ENCODE measurements around the gene MAGEA2.
"Not testable (repeated sequence)": the region's sequence is repeated elsewhere in the genome, so short reads cannot be mapped to it uniquely, and the experiment has no call there.

MAGEA2 gene, protein sequence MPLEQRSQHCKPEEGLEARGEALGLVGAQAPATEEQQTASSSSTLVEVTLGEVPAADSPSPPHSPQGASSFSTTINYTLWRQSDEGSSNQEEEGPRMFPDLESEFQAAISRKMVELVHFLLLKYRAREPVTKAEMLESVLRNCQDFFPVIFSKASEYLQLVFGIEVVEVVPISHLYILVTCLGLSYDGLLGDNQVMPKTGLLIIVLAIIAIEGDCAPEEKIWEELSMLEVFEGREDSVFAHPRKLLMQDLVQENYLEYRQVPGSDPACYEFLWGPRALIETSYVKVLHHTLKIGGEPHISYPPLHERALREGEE
- 0 reads per million in 2 experiments for total RNA-seq

GRCh38 chrX:152753686-152754650, at the start of gene MAGEA2:
MAGEA2 (minus strand) TSS chrX:152753842; CDS start chrX:152751363, 2,479 bp downstream.
- not testable (repeated sequence) for DNase-seq (ENCODE audit: low read depth)

DNA sequence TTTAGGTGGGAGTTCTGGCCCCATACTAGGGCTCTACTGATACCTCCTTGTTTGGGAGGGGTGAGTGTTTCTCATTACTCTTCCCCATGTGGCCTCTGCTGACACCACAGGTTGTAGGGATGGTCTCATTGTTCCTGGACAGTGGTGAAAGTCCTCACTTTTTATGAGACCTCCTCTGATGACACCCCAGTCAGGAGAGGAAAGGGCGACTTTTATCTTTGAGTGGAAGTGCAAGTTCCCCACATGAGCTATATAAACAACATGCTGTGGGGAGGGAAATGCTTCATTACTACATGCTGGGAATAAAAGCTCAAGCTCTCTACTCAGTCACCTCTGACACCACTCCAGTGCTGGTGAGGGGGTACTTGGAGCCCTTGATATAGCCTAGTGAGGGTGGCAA, 45.3 kb upstream of the MAGEA2 start:
- no peak for DNase-seq (ENCODE audit: low read depth)

- DNase-seq (ENCODE audit: low read depth) = not testable (repeated sequence)
Measured at GRCh38 chrX:152787062-152787461, 33.4 kb upstream of the MAGEA2 start.

DNA sequence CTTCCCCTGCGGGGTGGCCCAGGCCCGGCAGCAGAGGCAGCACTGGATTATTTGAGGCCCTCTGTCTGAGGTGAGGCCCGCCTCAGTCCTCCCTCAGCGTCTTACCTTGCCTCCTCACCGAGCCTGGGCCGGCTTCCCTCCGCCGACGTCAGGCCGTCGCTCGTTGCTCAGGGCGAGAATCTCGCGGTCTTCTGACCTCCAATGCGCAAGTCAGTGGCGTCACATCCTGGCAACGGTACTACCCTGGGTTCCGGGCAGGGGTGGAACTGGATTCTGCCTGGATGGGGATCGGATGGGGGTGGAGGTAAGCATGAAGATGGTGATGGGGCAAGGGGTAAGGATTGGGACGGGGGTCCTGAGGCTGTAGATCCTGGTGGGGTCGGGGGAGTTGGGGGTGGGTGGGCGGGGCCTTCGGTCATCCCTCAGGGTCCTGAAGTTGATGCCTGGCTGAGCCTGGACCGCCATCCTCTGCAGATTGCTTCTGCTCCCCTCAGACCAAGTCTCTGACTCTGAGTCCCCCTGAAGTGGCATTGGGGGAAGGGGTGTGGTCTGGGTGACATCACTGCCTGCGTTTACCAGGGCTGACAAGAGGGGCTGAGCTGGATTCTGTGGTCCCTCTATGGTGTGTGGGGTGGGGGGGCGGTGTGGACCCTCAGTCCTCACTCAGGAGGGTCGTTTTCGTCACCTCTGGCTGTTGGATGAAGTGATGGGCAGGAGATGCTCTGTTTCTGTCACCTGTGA, 16.1 kb upstream of the MAGEA2 start, which contains the start of gene MAGEA6:
MAGEA6 (minus strand) TSS at position 141 of the 741 bp plus-strand sequence. CDS start 2,039 bp downstream, outside the sequence.
- DNase-seq (ENCODE audit: low read depth) = not testable (repeated sequence)

DNA sequence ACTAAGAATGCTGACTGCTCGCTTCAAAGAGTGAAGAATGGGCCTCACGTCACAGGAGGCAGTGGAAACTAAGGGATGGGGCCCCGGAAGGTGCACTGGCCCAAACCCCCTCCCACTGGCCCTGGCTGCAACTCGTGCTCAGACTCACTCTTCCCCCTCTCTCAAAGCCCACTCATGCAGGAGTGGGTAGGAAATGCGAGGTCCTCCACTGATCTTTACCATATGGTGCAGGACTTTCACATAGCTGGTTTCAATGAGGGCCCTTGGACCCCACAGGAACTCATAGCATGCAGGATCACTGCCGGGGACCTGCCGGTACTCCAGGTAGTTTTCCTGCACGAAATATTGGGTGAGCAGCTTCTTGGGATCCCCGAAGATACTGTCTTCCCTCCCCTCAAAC, 12.9 kb upstream of the MAGEA2 start:
- DNase-seq (ENCODE audit: low read depth) = not testable (repeated sequence)

GRCh38 chrX:152761582-152761981, 7.9 kb upstream of the MAGEA2 start:
- not testable (repeated sequence) for DNase-seq (ENCODE audit: low read depth)

- not testable (repeated sequence) for DNase-seq (ENCODE audit: low read depth)
Measured at GRCh38 chrX:152759544-152759943, 5.9 kb upstream of the MAGEA2 start.

DNA sequence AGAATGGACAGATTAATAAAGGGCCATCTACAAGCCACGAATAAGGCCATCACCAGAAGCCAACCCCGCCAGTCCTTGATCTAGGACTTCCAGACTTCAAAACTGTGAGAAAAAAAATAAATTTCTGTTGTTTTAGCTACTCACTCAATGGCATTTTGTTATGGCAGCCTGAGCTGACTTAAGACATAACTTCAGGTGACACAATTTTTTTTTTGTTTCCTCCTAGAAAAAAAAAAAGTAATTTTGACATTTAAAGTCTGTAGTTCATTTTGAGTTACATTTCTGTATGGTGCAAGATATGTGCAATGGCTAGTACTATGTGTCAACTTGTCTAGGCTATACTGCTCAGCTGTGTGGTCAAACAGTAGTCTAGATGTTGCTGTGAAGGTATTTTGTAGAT, 5.3 kb upstream of the MAGEA2 start, which contains the start of gene CSAG3:
CSAG3 (plus strand) TSS at position 301 of the 400 bp plus-strand sequence.
- not testable (repeated sequence) for DNase-seq (ENCODE audit: low read depth)

DNA sequence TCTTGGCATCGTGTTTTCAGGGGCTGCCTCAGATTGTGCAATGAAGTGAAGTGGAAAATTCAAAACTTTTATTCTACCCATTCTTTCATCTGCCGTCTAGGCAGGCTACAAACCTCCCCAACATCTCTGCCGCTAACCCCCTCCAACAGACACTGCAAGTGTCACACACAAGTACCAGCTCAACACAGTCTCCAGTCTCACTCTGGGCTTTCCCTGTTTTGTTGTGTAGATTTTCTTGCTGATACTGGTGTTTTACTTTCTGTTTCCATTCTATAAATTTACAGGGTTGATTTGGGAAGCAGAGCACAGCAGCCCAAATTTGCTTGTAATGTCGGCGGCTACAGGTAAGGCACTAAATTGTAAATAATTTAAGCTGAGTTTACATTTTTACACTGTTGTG, 1.2 kb upstream of the MAGEA2 start:
- not testable (repeated sequence) for DNase-seq (ENCODE audit: low read depth)

- no peak for DNase-seq (ENCODE audit: low read depth)
Measured at GRCh38 chrX:152738560-152738959, 15.1 kb downstream of the MAGEA2 start.

GRCh38 chrX:152736528-152736927, 17.1 kb downstream of the MAGEA2 start:
- DNase-seq (ENCODE audit: low read depth) = not testable (repeated sequence)

DNA sequence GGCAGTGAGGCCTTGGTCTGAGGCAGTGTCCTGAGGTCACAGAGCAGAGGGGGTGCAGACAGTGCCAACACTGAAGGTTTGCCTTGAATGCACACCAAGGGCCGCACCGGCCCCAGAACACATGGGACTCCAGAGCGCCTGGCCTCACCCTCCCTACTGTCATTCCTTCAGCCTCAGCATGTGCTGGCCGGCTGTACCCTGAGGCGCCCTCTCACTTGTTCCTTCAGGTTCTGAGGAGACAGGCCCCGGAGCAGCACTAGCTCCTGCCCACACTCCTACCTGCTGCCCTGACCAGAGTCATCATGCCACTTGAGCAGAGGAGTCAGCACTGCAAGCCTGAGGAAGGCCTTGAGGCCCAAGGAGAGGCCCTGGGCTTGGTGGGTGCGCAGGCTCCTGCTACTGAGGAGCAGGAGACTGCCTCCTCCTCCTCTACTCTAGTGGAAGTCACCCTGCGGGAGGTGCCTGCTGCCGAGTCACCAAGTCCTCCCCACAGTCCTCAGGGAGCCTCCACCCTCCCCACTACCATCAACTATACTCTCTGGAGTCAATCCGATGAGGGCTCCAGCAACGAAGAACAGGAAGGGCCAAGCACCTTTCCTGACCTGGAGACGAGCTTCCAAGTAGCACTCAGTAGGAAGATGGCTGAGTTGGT, 17.7 kb downstream of the MAGEA2 start:
- no peak for DNase-seq (ENCODE audit: low read depth)

GRCh38 chrX:152735101-152735500, 18.5 kb downstream of the MAGEA2 start:
- no peak for DNase-seq (ENCODE audit: low read depth)

- not testable (repeated sequence) for DNase-seq (ENCODE audit: low read depth)
Measured at GRCh38 chrX:152734143-152734858, 19.3 kb downstream of the MAGEA2 start.

DNA sequence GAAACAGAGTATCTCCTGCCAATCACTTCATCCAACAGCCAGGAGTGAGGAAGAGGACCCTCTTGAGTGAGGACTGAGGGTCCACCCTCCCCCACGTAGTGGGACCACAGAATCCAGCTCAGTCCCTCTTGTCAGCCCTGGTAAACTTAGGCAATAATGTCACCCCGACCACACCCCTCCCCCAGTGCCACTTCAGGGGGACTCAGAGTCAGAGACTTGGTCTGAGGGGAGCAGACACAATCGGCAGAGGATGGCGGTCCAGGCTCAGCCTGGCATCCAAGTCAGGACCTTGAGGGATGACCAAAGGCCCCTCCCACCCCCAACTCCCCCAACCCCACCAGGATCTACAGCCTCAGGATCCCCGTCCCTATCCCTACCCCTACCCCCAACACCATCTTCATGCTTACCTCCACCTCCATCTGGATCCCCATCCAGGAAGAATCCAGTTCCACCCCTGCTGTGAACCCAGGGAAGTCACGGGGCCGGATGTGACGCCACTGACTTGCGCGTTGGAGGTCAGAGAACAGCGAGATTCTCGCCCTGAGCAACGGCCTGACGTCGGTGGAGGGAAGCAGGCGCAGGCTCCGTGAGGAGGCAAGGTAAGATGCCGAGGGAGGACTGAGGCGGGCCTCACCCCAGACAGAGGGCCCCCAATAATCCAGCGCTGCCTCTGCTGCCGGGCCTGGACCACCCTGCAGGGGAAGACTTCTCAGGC, 20.2 kb downstream of the MAGEA2 start, which contains the start of the genes CSAG1 and MAGEA12:
CSAG1 (minus strand) TSS at position 461 of the 715 bp plus-strand sequence. CDS start 1,261 bp downstream, outside the sequence.
MAGEA12 (plus strand) TSS at position 497 of the 715 bp plus-strand sequence. CDS start 2,405 bp downstream, outside the sequence.
- no peak for DNase-seq (ENCODE audit: low read depth)

GRCh38 chrX:152725409-152725808, 28.2 kb downstream of the MAGEA2 start:
- DNase-seq (ENCODE audit: low read depth) = no peak

DNA sequence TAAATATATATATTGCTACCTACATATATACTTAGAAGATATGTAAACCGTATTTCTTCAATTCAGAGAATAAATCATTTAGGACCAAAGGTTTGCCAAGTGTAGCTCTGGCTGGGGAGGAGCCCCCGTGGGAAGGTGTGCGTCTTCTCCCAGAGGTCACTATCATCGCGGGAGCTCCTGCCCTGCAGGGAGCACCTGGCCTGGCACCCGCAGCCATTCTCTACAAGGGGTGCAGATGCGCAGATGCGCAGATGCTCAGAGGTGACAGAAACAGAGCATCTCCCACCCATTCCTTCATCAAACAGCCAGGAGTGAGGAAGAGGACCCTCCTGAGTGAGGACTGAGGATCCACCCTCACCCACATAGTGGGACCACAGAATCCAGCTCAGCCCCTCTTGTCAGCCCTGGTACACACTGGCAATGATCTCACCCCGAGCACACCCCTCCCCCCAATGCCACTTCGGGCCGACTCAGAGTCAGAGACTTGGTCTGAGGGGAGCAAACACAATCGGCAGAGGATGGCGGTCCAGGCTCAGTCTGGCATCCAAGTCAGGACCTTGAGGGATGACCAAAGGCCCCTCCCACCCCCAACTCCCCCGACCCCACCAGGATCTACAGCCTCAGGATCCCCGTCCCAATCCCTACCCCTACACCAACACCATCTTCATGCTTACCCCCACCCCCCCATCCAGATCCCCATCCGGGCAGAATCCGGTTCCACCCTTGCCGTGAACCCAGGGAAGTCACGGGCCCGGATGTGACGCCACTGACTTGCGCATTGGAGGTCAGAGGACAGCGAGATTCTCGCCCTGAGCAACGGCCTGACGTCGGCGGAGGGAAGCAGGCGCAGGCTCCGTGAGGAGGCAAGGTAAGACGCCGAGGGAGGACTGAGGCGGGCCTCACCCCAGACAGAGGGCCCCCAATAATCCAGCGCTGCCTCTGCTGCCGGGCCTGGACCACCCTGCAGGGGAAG, 39.5 kb downstream of the MAGEA2 start, which contains the start of gene MAGEA2B:
MAGEA2B (plus strand) TSS at position 814 of the 973 bp plus-strand sequence. CDS start 2,479 bp downstream, outside the sequence.
- DNase-seq (ENCODE audit: low read depth) = not testable (repeated sequence)

DNA sequence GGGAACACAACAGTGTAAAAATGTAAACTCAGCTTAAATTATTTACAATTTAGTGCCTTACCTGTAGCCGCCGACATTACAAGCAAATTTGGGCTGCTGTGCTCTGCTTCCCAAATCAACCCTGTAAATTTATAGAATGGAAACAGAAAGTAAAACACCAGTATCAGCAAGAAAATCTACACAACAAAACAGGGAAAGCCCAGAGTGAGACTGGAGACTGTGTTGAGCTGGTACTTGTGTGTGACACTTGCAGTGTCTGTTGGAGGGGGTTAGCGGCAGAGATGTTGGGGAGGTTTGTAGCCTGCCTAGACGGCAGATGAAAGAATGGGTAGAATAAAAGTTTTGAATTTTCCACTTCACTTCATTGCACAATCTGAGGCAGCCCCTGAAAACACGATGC, 40.4 kb downstream of the MAGEA2 start:
- not testable (repeated sequence) for DNase-seq (ENCODE audit: low read depth)

Measured in T follicular helper cell (primary cell).